Measurements from ENCODE around the gene CAMTA1.

GRCh38 chr1:7076117-7076516 lies 290.9 kb downstream of the CAMTA1 start:
- TF ChIP-seq CBX8 (IDR thresholded peaks at IDR 0.05; ENCODE audit: borderline replicate concordance, extremely low read depth, low read depth, low read length, poor library complexity, severe bottlenecking) = no peak
- TF ChIP-seq RBBP5 (IDR thresholded peaks at IDR 0.05; ENCODE audit: borderline replicate concordance, insufficient read depth, low read length, poor library complexity, severe bottlenecking) = no peak
- no peak for TF ChIP-seq EZH2 (IDR thresholded peaks at IDR 0.05; ENCODE audit: borderline replicate concordance, low read depth, low read length)
- TF ChIP-seq NR2F6 (CRISPR knock-in tag; IDR thresholded peaks at IDR 0.05) = no peak
- no peak for TF ChIP-seq MYNN (IDR thresholded peaks at IDR 0.05)
- TF ChIP-seq MYNN (CRISPR knock-in tag; IDR thresholded peaks at IDR 0.05) = no peak
